Gastroesophageal sphincter (tissue), 4 donors: ENCODE data around the gene NFKBIL1. TPM values are rescaled to one million over a fixed set of nuclear protein-coding genes. Genes with fewer than 3 reads are reported as not detected.

Experiments
- ATAC-seq: fragments of 150-250 bp; one replicate; pipeline ENCODE4 v1.9.1; 2016; ENCODE audit warnings: mild to moderate bottlenecking, moderate library complexity
- H3K27ac ChIP-seq, 4 donors: fragments of 200-600 bp; sonication (generic) in 3 of 4; 1 replicate in 3 of 4; 2 replicates in 1 of 4; pipeline ENCODE4 v1.5.1; 2016 to 2019
- H3K27me3 ChIP-seq: fragments of 200-600 bp; sonication (generic); one replicate; pipeline ENCODE4 v1.5.1; 2019
- H3K36me3 ChIP-seq, 2 donors: fragments of 200-600 bp; sonication (generic); one replicate each; pipeline ENCODE4 v1.5.1; 2019; ENCODE audit warnings: control low read depth in 1 of 2
- H3K4me1 ChIP-seq, 3 donors: fragments of 200-600 bp; sonication (generic); 1 replicate in 2 of 3; 2 replicates in 1 of 3; pipeline ENCODE4 v1.5.1; 2016 to 2019; ENCODE audit warnings: control low read depth in 2 of 3
- H3K4me3 ChIP-seq, 2 donors: fragments of 200-600 bp; sonication (generic); one replicate each; pipeline ENCODE4 v1.5.1; 2019; ENCODE audit warnings: mild to moderate bottlenecking in 1 of 2, moderate library complexity in 1 of 2
- H3K9me3 ChIP-seq, 3 donors: fragments of 200-600 bp; sonication (generic); one replicate each; pipeline ENCODE4 v1.5.1; 2017 to 2019; ENCODE audit warnings: control low read depth in 2 of 3
- EP300 ChIP-seq: sonication (generic); formaldehyde crosslinking; IDR thresholded peaks from one replicate; pipeline ENCODE4 v1.6.1; 2017; ENCODE audit warnings: antibody characterized with exemption, mild to moderate bottlenecking
- POLR2A ChIP-seq, 2 donors: fragments of 450-650 bp; IDR thresholded peaks; one replicate each; pipeline ENCODE4 v1.6.1; 2017; ENCODE audit warnings: antibody characterized with exemption in 2 of 2, mild to moderate bottlenecking in 2 of 2, moderate library complexity in 1 of 2
- POLR2AphosphoS5 ChIP-seq: sonication (generic); formaldehyde crosslinking; IDR thresholded peaks from one replicate; pipeline ENCODE4 v1.6.1; 2017; ENCODE audit warnings: antibody characterized with exemption
- whole genome bisulfite sequencing, 2 donors: methylation state at CpG; one replicate each; pipeline ENCODE4 v1.1.5; 2018; ENCODE audit warnings: low coverage in 1 of 2; 5-methylcytosine and 5-hydroxymethylcytosine counted together
- small RNA-seq, 4 donors: library from RNA; depleted of rRNA; stranded (forward); fragments of <200 nt; gene quantifications; one replicate each; pipeline ENCODE3, GENCODE V24; 2016
- total RNA-seq, 4 donors: library from RNA; depleted of rRNA; stranded (reverse); fragments of >200 nt; gene quantifications; one replicate each; pipeline ENCODE4 v1.1.0, GENCODE V29; 2016
- TF ChIP-seq, protein P1 (sequence below), 4 experiments: fragments of 200-600 bp in 2 of 4; fragments of 450-650 bp in 2 of 4; sonication (generic) in 1 of 4; IDR thresholded peaks; one replicate each; pipeline ENCODE4 v1.5.1; 2017 to 2019; ENCODE audit warnings: antibody characterized with exemption in 4 of 4, mild to moderate bottlenecking in 2 of 4, moderate library complexity in 2 of 4

NFKBIL1 gene
- total RNA-seq, 4 donors from 2014 or later, result 21.3 to 44.2 (median 28.5) TPM

DNA sequence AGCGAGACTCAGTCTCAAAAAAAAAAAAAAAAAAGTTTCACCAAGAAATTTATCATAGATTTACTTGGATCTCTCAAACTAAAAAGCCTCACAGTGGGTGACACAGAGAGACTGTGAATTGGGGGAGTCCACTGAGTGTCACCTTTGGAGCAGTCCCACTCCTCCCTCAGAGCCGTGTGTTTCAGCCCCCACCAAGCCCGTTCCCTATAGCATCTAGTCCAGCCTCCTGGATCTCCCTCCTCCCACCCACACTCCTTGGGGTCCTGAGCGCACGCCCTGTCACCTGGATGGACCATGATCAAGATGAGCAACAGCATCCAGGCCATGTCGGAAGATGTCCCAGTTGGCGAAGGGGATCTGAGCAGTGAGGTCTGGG, 45.0 kb downstream of the NFKBIL1 start:
- ATAC-seq, result no peak
- no peak for TF ChIP-seq EP300
- TF ChIP-seq POLR2AphosphoS5, result no peak
- TF ChIP-seq, protein P1, sequence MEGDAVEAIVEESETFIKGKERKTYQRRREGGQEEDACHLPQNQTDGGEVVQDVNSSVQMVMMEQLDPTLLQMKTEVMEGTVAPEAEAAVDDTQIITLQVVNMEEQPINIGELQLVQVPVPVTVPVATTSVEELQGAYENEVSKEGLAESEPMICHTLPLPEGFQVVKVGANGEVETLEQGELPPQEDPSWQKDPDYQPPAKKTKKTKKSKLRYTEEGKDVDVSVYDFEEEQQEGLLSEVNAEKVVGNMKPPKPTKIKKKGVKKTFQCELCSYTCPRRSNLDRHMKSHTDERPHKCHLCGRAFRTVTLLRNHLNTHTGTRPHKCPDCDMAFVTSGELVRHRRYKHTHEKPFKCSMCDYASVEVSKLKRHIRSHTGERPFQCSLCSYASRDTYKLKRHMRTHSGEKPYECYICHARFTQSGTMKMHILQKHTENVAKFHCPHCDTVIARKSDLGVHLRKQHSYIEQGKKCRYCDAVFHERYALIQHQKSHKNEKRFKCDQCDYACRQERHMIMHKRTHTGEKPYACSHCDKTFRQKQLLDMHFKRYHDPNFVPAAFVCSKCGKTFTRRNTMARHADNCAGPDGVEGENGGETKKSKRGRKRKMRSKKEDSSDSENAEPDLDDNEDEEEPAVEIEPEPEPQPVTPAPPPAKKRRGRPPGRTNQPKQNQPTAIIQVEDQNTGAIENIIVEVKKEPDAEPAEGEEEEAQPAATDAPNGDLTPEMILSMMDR (IDR thresholded peaks at IDR 0.05), result no peak
- TF ChIP-seq POLR2A (IDR thresholded peaks at IDR 0.05), result no peak

DNA sequence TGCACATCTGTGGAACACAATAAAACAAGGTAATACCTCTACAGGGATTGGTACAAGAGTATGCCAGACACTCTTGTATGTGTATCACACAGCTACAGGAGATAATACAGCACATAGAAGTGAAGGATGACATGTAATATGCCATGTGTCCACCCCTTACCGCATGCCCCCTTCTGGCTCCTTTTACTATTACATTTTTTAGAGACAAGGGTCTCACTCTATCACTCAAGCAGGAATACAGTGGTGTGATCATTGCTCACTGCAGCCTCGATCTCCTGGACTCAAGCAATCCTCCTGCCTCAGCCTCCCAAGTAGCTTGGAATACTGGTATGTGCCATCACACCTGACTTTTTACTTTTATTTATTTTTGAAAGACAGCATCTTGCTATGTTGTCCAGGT, 49.6 kb downstream of the NFKBIL1 start:
- Histone ChIP-seq H3K9me3 (no peaks in the 10 kb centered on the region), H3K27ac (no peak overlapping the region), H3K4me1 (no peaks in the 10 kb centered on the region), H3K27me3 (no peaks in the 10 kb centered on the region), H3K4me3 (no peak overlapping the region), H3K36me3 (no peaks in the 10 kb centered on the region)
- WGBS, 2 donors, result 19 to 28% methylated on average over 2 of the region's 2 CpGs
- no peak for ATAC-seq
- TF ChIP-seq, protein P1 (IDR thresholded peaks at IDR 0.05), result peak in 2 of 4 experiments; percentile 21 to 25
- TF ChIP-seq POLR2A (IDR thresholded peaks at IDR 0.05), result no peak
- TF ChIP-seq EP300, result no peak
- TF ChIP-seq POLR2AphosphoS5, result no peak

More for the DNA sequence above, 45.0 kb downstream of the NFKBIL1 start:
- H3K4me1 ChIP-seq, result no peaks in the 10 kb centered on the region
- no peak overlapping the region for H3K27ac ChIP-seq
- H3K27me3 ChIP-seq, result peaks cover 14% of the 10 kb centered on the region
- no peaks in the 10 kb centered on the region for H3K36me3 ChIP-seq
- 64 to 70% methylated on average over 2 to 3 of the region's 7 CpGs for WGBS, 2 donors
- H3K9me3 ChIP-seq, result no peaks in the 10 kb centered on the region
- no peak overlapping the region for H3K4me3 ChIP-seq

DNA sequence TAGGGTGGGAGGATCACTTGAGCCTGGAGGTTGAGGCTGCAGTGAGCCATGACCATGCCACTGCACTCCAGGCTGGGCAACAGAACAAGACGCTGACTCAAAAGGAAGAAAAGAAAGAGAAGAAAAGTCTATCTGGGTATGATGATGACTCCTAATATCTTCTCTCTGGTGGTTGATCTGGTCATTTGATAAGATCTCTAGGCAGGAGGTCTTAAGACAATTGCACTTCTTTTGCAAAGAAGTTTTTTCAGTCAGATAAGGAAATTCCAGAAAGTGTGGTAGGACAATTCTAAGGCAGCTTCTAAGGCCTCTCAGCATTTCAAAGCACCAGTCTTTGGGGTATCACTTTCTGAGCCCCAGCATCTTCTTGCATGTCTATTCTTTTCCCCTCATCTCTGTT, 59.9 kb downstream of the NFKBIL1 start:
- ATAC-seq, result no peak
- Histone ChIP-seq H3K36me3 (no peaks in the 10 kb centered on the region), H3K27me3 (no peaks in the 10 kb centered on the region), H3K4me1 (no peaks in the 10 kb centered on the region), H3K9me3 (no peaks in the 10 kb centered on the region), H3K27ac (no peak overlapping the region), H3K4me3 (no peak overlapping the region)
- WGBS, 2 donors, result 78 to 90% methylated on average over 1 of the region's 1 CpG
- TF ChIP-seq, protein P1 (IDR thresholded peaks at IDR 0.05), result no peak
- TF ChIP-seq POLR2A (IDR thresholded peaks at IDR 0.05), result no peak
- TF ChIP-seq POLR2AphosphoS5, result no peak
- TF ChIP-seq EP300, result no peak

Small RNA genes within 50 kb of the gene (small RNA-seq; reads per million reads assigned to genes)
- gene AL663061.1 (0 reads per million in 4 donors), gene SNORD117 (781 to 933 (median 854) reads per million in 4 donors), gene SNORD84 (0 reads per million in 4 donors)

Other genes with a start within 250 kb of the NFKBIL1 start
- gene HLA-B, start 190.4 kb upstream of the NFKBIL1 start, total RNA-seq, result 100 to 1,000 TPM; 299 to 991 (median 620) TPM
- 10 to 100 TPM; 17.4 to 33.2 (median 22.1) TPM for gene MICA, start 144.0 kb upstream of the NFKBIL1 start, total RNA-seq
- 1 to 10 TPM; 1.7 to 4.8 (median 2.0) TPM for gene MICB, start 49.5 kb upstream of the NFKBIL1 start, total RNA-seq
- gene MCCD1, start 18.6 kb upstream of the NFKBIL1 start, total RNA-seq, result not detected
- 100 to 1,000 TPM; 125 to 327 (median 217) TPM for gene DDX39B, start 5.6 kb upstream of the NFKBIL1 start, total RNA-seq
- 1 to 10 TPM; 1.3 to 5.7 (median 2.9) TPM for gene ATP6V1G2, start 1.0 kb upstream of the NFKBIL1 start, total RNA-seq
- not detected for gene LTA, start 24.7 kb downstream of the NFKBIL1 start, total RNA-seq
- gene TNF, start 28.0 kb downstream of the NFKBIL1 start, total RNA-seq, result under 1 TPM in 1 of 4 donors, not detected in 3; 0.81 TPM
- under 1 TPM in 1 of 4 donors, not detected in 3; 0.57 TPM for gene LTB, start 34.8 kb downstream of the NFKBIL1 start, total RNA-seq
- gene LST1, start 38.7 kb downstream of the NFKBIL1 start, total RNA-seq, result 1 to 10 TPM; 1.4 to 7.7 (median 6.9) TPM
- not detected for gene NCR3, start 45.4 kb downstream of the NFKBIL1 start, total RNA-seq
- gene AIF1, start 67.6 kb downstream of the NFKBIL1 start, total RNA-seq, result 10 to 100 TPM in 3 of 4 donors, 1 to 10 TPM in 1; 5.6 to 46.4 (median 21.3) TPM
- 100 to 1,000 TPM in 1 of 4 donors, 10 to 100 TPM in 3; 47.9 to 137 (median 76.2) TPM for gene PRRC2A, start 73.1 kb downstream of the NFKBIL1 start, total RNA-seq
- gene BAG6, start 105.1 kb downstream of the NFKBIL1 start, total RNA-seq, result 100 to 1,000 TPM; 131 to 252 (median 190) TPM
- gene APOM, start 108.3 kb downstream of the NFKBIL1 start, total RNA-seq, result 1 to 10 TPM in 3 of 4 donors, under 1 TPM in 1; 0.62 to 7.4 (median 3.2) TPM
- 10 to 100 TPM; 30.0 to 40.0 (median 36.1) TPM for gene C6orf47, start 113.2 kb downstream of the NFKBIL1 start, total RNA-seq
- gene GPANK1, start 117.4 kb downstream of the NFKBIL1 start, total RNA-seq, result 10 to 100 TPM; 17.1 to 22.3 (median 17.9) TPM
- gene CSNK2B, start 118.5 kb downstream of the NFKBIL1 start, total RNA-seq, result 100 to 1,000 TPM; 162 to 197 (median 167) TPM
- gene LY6G5B, start 122.4 kb downstream of the NFKBIL1 start, total RNA-seq, result 1 to 10 TPM in 3 of 4 donors, under 1 TPM in 1; 0.10 to 9.3 (median 3.9) TPM
- gene LY6G5C, start 133.5 kb downstream of the NFKBIL1 start, total RNA-seq, result 1 to 10 TPM in 1 of 4 donors, under 1 TPM in 1, not detected in 2; 0.94 to 1.9 TPM
- 10 to 100 TPM; 37.4 to 49.8 (median 47.2) TPM for gene ABHD16A, start 155.7 kb downstream of the NFKBIL1 start, total RNA-seq
- gene LY6G6F, start 159.3 kb downstream of the NFKBIL1 start, total RNA-seq, result not detected
- not detected for gene LY6G6D, start 167.7 kb downstream of the NFKBIL1 start, total RNA-seq
- not detected for gene LY6G6C, start 174.1 kb downstream of the NFKBIL1 start, total RNA-seq
- under 1 TPM in 1 of 4 donors, not detected in 3; 0.54 TPM for gene MPIG6B, start 175.8 kb downstream of the NFKBIL1 start, total RNA-seq
- 100 to 1,000 TPM in 2 of 4 donors, 10 to 100 TPM in 2; 75.6 to 127 (median 99.0) TPM for gene DDAH2, start 181.7 kb downstream of the NFKBIL1 start, total RNA-seq
- 100 to 1,000 TPM; 191 to 427 (median 276) TPM for gene CLIC1, start 188.9 kb downstream of the NFKBIL1 start, total RNA-seq
- 10 to 100 TPM in 1 of 4 donors, 1 to 10 TPM in 3; 1.9 to 12.7 (median 6.7) TPM for gene MSH5, start 192.4 kb downstream of the NFKBIL1 start, total RNA-seq
- gene SAPCD1, start 215.0 kb downstream of the NFKBIL1 start, total RNA-seq, result 1 to 10 TPM in 1 of 4 donors, under 1 TPM in 1, not detected in 2; 0.93 to 1.1 TPM
- under 1 TPM; 0.12 to 0.54 (median 0.31) TPM for gene VWA7, start 229.7 kb downstream of the NFKBIL1 start, total RNA-seq
- gene VARS1, start 248.1 kb downstream of the NFKBIL1 start, total RNA-seq, result 10 to 100 TPM; 25.4 to 50.6 (median 29.9) TPM